DLD1 (cell line): ENCODE measurements around the gene SPRYD4.
"Not testable (repeated sequence)": the region's sequence is repeated elsewhere in the genome, so short reads cannot be mapped to it uniquely, and the experiment has no call there.

ENCODE experiments used
- in situ Hi-C: cut with HindIII; loops from 2 replicates; pipeline ENCODE4 v1.10.0; 2017; ENCODE audit warnings: low sequenced_read_pairs

Gene SPRYD4

DNA sequence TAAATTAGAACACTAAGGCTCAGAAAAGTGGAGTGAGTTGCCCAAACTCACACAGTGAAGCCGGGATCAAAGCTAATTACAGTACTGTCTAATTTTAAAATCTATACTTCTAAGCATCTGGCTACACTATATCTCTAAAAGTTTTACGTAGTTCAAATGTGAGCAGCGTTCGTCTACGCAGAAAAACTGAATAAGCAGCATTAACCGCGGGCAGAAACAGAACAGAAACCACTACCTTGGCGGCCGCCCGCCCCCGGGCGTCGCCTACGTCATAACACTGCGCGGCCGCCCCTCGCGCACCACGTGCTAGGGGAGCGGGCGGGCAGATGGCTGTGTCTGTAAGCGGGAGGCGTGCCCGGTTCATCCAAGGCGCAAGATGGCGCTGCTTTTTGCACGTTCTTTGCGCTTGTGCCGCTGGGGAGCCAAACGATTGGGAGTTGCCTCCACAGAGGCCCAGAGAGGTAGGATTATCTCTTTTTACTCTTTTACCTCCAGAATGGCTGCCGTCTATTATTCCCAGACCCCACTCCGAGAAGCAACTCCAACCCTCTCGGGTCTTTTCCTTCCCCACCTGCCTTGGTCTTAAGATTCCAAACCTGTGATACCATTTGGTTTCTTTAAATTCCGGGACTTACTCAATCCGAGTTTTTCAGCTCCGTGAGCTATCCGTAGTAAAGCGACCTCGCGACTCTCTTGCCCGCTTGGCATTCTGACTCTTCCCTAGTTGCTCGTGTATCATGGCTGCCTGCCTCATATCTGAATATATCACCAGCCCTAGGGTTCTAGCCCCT lies at the start of gene SPRYD4:
Gene SPRYD4, plus strand, starts transcription at position 363 of the 791 bp plus-strand sequence. Its CDS starts 14 bp downstream, at position 377.
- in situ Hi-C loops, result loop anchor here (25.0 kb wide), 1 partner anchor 281 kb away; the partner anchor contains the start of gene SMARCC2

DNA sequence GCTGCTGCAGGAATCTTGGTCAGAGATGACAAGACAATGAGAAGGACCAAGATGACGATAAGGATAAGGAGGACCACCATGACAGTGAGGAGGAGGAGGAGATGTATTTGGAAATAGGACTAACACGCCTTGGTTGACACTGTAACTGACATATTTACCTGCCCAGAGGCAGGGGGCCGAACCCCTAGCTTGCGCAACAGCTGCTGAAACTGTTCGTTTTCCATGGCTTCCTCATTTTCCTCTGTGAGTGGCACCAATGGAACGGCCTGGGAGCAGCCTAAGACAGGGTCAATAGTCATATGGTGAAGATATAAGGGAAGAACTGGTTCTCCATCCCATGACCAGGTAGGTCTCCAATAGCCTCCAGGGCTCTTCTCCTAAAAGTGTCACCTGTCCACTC lies 48.0 kb upstream of the SPRYD4 start:
- in situ Hi-C loops, result no loop called here

DNA sequence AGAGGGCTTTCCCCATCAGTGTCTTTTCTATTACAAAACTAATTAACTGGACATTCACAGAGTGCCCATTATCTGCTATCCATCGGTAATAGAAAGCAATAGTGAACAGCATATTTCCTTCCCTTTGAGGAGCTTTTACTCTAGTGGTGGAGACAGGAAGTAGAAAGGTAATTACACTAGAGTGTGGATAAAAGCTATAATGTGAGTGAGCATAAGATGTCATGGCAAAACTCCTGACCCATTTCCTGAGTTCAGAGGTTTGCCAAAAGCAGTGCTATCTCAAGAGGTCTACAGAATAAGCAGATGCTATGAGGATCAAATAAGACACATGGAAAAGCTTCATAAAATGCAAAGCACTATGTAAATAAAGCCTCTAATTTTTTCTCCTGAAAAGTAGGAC lies 43.2 kb upstream of the SPRYD4 start:
- in situ Hi-C loops, result no loop called here

DNA sequence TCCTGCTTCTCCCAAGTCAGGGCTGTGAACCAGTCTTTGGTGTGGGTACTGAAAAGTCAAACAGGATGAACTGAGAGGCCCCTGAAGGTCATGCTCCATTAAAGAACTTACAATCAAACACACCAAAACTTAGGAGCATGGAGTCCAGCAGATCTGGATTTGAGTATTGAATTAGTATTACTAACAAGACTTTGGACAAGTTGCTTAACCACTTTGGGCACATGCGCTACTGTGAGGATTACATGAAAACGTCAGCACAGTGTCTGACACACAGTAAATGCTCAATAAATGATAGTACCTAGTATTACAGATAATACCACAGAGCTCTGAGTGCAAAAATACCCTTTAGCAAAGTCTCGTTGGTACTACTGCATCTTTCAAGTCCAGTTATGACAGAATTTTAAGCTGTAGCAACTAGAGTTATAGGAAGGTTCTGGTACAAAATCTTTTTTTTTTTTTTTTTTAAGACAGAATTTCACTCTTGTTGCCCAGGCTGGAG lies 42.4 kb upstream of the SPRYD4 start:
- in situ Hi-C loops, result no loop called here

DNA sequence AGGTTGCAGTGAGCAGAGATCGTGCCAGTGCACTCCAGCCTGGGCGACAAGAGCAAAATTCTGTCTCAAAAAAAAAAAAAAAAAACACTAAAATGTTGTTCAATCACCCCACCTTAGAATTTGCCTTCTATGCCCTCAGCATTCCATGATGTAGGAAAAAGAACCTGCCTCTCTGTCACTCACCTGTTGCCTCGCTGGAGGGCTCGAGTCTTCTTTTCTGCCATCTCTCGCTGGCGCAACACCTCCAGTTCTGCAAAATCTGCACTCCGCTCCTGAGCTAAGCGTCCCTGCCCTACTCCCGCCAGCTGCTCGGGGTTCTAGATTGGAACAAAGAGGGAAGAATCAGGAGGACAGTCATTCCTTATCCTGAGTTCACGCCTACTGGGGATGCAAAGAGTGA lies 37.1 kb upstream of the SPRYD4 start:
- in situ Hi-C loops, result no loop called here

DNA sequence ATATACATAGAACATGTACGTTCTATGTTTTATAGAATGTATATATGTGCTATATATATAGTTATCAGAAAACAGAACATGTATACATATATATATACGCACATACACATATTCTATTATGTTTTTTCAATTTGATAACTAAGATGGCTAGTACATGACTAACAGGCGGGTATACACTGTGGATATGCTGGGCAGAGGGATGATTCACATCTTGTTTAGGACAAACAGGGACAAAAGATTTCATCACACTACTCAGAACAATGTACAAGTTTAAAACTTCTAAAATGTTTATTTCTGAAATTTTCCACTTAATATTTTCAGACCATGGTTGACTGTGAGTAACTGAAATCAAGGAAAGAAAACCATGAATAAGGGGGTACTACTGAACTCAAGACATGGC lies 36.5 kb upstream of the SPRYD4 start:
- in situ Hi-C loops, result no loop called here

DNA sequence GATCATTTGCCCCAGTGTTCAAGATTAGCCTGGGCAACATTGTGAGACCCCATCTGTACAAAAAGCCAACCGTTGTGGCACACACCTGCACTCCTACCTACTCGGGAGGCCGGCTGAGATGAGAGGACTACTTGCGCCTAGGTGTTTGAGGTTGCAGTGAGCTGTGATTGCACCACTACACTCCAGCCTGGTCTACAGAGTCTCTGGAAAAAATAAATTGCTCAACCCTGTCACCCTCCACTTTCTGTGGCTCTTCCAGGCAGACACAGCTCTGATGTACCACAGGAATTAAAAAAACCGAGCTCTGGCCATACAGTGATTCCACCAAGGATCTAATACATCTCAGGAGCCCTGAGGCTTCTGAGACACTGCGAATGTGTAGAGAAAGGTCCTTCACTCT lies 33.5 kb upstream of the SPRYD4 start:
- in situ Hi-C loops, result no loop called here

DNA sequence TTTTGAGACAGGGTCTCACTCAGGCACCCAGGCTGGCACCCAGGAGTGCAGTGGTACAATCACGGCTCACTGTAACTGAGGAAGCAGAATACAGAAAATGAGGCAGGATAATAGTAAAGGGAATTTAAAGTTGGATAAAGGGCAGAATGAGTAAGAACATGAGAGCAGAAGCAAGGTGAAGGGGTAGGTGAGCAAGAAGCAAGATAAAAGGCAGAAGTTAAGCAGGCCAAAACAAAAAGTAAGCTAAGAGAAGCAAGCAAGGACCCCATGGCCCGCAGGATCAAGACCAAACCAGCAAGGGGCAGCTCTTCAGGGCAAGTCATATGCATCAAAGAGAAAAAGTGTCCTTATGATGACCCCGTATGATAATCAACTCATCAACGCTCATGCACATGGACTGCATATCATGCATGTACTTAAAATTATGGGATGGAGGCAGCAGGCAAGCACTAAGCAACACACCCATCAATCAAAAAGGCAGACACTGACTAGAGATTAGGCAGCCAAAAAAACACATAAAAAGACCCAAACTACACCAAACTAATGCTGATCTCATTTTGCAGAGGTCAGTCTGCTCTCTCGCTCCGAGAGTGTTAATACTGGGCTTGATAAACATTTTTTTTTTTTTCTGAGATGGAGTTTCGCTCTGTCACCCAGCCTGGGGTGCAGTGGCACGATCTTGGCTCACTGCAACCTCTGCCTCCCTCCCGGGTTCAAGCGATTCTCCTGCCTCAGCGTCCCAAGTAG lies 30.8 kb upstream of the SPRYD4 start:
- in situ Hi-C loops, result no loop called here

DNA sequence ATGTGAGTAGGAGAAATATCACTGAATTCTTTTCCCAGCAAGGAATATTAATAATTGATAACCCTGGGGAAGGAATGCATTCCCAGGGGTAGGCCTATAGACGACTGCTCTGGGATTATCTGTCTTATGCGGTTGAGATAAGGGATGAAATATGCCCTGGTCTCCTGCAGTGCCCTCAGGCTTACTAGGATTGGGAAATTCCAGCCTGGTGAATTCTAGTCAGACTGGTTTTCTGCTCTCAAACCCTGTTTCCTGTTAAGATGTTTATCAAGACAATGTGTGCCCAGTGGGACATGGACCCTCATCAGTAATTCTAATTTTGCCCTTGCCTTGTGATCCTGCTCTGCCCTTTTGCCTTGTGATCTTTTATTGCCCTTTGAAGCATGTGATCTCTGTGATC lies 25.2 kb upstream of the SPRYD4 start:
- in situ Hi-C loops, result not testable (repeated sequence)

DNA sequence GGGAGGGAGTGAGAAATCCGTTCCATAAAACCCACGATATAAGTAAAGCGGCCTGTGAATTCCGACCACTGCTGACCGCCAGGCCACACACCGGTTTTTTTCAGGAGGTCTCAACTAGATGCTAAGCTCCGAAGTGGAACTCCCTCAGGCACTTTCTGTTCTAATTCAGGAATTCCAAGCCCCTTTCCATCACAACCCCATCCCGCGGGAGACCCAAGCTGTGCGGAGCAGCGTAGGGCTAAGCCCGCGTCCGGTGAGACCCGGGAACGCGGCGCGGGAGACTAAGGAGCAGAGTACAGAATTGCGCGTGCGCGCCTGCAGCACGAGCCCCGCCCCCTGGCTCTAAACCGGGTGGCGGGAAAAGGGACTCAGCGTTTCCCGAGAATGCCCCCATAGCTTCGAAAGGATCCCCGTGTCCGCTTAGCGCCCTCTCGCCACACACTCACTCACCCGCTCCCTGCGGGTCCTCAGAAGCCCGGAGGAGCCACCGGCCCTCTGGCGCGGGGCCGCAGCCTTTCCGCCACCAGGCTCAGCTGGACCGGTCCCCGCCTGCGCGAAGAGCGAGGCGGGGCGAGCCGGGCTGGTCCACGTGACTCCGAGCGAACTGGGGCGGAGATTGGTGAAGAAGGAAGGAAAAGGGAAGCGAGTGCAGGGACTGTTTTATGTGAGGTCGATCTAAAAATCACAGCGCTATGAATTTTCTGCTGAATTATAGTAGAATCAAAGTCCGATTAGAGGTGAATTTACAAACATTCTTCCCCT lies 19.3 kb upstream of the SPRYD4 start, which contains the start of gene TIMELESS:
Gene TIMELESS, minus strand, starts transcription at position 567 of the 762 bp plus-strand sequence. CDS start 15,256 bp downstream, outside the sequence.
- in situ Hi-C loops, result no loop called here

DNA sequence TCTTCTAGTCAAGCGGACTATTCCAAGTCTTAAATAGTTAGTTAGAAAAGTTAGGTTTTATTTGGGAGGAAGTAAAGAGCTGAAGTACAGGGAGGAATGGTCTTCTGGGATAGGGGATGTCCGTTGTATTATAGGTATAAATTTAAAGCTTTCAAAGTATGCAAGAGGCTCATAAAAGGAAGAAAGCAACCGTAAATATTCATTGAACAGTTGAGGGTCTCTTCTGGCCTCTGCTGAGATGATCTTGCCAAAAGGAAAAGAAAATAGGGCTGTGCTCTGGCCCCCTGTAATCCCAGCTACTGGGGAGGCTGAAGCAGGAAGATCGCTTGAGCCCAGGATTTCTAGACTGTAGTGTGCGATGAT lies 18.8 kb upstream of the SPRYD4 start:
- in situ Hi-C loops, result no loop called here

DNA sequence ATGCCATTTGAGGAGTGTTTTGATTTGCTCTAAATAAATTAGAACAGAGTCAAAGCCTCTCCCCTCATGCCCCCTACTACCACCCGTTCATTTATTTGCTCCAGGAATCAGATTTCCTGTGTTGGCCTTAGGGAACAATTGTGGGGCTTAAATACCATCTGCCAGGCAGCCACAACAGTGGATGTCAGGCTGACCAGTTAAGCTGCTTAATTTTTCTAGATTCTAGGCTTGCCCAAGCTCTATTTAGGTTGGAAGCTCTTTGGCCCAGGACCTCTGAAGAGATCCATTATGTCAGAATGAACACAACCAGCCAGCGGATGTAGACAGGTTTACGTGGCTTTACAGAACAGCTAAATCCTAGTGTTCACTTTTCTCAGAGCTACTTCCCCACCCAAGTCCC lies 18.1 kb upstream of the SPRYD4 start:
- in situ Hi-C loops, result loop anchor here (25.0 kb wide), 1 partner anchor 263 kb away; the partner anchor contains the start of gene SMARCC2

DNA sequence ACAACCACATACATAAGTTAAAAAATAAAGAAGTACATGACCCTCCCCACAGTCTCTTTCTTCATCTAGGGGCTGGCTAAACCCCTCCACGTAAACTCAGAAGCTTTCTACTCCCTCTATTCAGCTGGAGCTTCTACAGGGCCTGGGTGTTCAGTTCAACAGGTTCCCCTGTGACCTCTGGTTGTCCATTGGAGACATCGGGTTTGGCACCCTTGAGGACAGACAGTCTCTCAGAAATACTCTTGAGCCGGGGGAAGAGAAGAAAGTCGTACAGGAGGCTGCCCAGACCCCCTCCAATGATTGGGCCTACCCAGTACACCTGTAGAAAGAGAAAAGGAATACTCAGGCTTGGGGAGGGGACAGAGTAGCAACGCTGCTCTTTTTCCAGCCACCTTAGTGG lies 17.2 kb upstream of the SPRYD4 start:
- in situ Hi-C loops, result loop anchor here (25.0 kb wide), 1 partner anchor 264 kb away; the partner anchor contains the start of gene SMARCC2

DNA sequence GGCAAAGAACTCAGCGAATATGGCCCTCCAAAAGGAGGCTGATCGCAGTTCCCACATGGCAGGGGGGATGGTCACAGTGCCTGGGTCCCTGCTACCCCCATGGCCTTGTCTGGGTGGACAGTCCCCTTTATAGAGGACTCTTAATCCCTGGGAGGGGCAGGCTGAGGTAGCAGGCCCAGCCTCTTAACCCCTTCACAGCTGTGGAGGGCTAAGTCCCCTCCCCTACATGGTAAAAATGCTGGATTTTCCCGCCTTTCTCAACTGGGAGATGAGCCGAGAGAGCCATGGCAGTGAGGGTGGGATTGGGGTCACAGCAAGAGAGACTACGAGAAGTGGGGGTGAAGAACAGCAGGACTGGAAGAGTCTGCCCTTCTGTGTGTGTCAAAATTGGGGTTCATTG lies 13.8 kb upstream of the SPRYD4 start, which contains the start of gene MIP:
Gene MIP, minus strand, starts transcription at position 101 of the 400 bp plus-strand sequence. Its CDS starts 44 bp downstream, at position 57.
- in situ Hi-C loops, result loop anchor here (25.0 kb wide), 1 partner anchor 267 kb away; the partner anchor contains the start of gene SMARCC2

DNA sequence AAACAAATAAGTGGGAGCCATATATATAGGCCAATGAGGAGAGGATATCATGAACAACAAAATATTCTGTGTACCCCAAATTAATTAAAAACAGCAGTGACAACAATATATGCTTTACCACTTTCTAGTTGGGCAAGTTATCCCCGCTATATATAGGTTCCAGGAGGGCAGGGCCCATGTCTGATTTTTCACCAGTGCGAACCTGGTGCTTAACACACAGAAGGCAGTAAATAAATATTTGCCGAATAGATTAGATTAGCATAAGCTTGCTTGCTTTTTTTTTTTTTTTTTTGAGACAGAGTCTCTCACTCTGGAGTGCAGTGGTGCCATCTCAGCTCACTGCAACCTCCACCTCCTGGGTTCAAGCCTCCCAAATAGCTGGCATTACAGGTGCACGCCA lies 10.6 kb upstream of the SPRYD4 start:
- in situ Hi-C loops, result loop anchor here (25.0 kb wide), 1 partner anchor 271 kb away; the partner anchor contains the start of gene SMARCC2

DNA sequence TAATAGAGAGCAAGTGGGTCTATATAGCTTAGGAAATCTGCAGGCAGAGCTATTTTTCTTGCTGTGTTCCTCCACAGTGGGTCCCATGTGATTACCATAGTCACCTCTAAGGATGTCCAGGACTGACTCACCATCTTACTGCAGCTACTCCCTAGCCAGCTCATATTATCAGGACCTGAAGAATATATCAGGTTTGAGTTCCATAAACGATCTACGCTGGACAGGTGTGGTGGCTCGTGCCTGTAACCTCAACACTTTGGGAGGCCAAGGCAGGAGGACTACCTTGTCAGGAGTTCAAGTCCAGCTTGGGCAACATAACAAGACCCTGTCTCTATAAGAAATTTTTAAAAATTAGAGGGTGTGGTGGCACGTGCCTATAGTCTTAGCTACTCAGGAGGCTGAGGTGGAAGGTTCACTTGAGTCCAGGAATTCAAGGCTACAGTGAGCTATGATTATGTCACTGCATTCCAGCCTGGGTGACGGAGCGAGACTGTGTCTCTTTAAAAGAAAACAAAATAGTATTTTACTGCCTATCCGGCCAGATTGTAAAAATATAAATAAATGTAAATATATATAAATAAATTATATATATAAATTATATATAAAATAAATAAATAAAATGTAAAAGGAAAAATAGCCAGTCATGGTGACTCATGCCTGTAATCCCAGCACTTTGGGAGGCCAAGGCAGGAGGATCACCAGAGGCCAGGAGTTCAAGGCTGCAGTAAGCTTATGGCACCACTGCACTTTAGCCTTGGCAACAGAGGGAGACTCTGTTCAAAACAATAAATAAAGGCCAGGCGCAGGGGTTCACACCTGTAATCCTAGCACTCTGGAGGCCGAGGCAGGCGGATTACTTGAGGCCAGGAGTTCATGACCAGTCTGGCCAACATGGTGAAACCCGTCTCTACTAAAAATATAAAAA lies 6.9 kb upstream of the SPRYD4 start:
- in situ Hi-C loops, result loop anchor here (25.0 kb wide), 1 partner anchor 274 kb away; the partner anchor contains the start of gene SMARCC2

DNA sequence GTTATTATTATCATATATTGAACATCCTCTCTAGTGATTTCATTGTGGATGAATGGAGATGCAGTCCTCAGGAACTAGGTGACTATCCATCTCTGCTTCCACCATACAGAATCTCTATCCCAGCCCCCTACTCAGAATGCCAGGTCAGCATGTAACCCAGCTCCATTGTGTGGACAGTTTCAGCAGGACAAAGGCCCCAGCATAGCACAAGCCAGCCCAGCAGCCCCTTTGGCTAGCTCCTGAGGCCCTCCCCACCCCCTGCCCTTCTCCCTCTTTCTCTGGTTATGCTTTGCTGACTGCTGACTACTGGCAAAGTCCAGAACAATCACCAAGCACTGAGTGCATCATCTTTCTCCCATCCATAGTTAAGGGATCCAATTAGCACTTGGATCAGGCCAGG lies 5.8 kb upstream of the SPRYD4 start:
- in situ Hi-C loops, result loop anchor here (25.0 kb wide), 1 partner anchor 275 kb away; the partner anchor contains the start of gene SMARCC2

DNA sequence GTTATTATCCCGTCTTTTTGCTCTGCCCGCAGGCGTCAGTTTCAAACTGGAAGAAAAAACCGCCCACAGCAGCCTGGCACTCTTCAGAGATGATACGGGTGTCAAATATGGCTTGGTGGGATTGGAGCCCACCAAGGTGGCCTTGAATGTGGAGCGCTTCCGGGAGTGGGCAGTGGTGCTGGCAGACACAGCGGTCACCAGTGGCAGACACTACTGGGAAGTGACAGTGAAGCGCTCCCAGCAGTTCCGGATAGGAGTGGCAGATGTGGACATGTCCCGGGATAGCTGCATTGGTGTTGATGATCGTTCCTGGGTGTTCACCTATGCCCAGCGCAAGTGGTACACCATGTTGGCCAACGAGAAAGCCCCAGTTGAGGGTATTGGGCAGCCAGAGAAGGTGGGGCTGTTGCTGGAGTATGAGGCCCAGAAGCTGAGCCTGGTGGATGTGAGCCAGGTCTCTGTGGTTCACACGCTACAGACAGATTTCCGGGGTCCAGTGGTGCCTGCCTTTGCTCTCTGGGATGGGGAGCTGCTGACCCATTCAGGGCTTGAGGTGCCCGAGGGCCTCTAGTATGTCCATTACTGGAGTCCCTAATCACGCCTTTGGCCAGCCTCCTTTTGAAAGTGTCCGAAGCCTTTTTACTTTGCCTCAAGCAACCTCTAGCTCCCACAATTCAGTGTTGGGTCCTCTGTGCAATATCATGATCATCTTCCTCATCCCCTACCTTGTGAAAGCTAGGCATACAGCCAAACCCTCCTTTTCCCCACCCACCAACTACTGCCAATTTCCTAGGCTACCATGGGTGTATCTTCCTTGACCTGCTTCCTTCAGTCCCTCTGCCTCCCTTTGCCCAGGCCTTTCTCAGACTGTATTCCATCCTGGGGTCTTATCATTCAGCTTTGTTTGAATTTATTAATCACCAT lies 891 bp downstream of the SPRYD4 start:
- in situ Hi-C loops, result loop anchor here (25.0 kb wide), 1 partner anchor 282 kb away; the partner anchor contains the start of gene SMARCC2
